ENCODE measurements around the gene TRPM2. TPM values are rescaled to one million over a fixed set of nuclear protein-coding genes. Genes with fewer than 3 reads are reported as not detected.

The TRPM2 gene
- total and polyA plus RNA-seq, 2 of the 13 experiments (the other 11 are each of a cell fraction or from before 2014, with no cell fraction given): 0.07 to 0.20 TPM

GRCh38 chr21:44487831-44488230 is 134.4 kb downstream of the TRPM2 start:
- ChIA-PET CTCF (ENCODE audit: low intra/inter-chr PET ratio, low total read pairs) (no interaction called here), POLR2A (interaction anchor here (1.1 kb wide), 1 partner anchor 18 kb away, joined by 3 read pairs; no protein-coding TSS in a partner anchor)
- intact Hi-C loops (cut with micrococcal nuclease; ENCODE audit: unreplicated experiment) (loop anchor here (10.0 kb wide), 1 partner anchor 183 kb away; the partner anchor contains the start of gene PFKL), in situ Hi-C loops (cut with HindIII; ENCODE audit: extremely low pct_ligation_motif_present, low pct_unique_long_range_greater_than_20kb) (no loop called here)
- BruUV-seq (replicated peaks): no TSS peak
- no peak overlapping the region for H2AFZ ChIP-seq (ENCODE audit: low read length)
- H3K79me2 ChIP-seq (ENCODE audit: insufficient read depth, low read length): peaks cover 49% of the 10 kb centered on the region
- WGBS (ENCODE audit: low lambda C conversion rate): 21% methylated on average over 4 of the region's 4 CpGs
- peak; percentile 30 for DNase-seq (ENCODE audit: low spot score)
- H4K20me1 ChIP-seq (ENCODE audit: insufficient read depth, low read length): no peaks in the 10 kb centered on the region
- ATAC-seq: no peak
- peaks cover 7 to 22% of the 10 kb centered on the region in 2 experiments; a peak in 3 of 5 replicates for H3K36me3 ChIP-seq (replicated peaks in 1 of 2; ENCODE audit: control insufficient read depth in 1 of 2, insufficient read depth in 2 of 2, low read length in 2 of 2)
- no peak overlapping the region for H3K27ac ChIP-seq (ENCODE audit: extremely low read length, insufficient read depth, low read length)
- FAIRE-seq: peak; percentile 30
- H3K27me3 ChIP-seq (ENCODE audit: control insufficient read depth in 1 of 2, insufficient read depth in 2 of 2, low read length in 2 of 2): no peaks in the 10 kb centered on the region; a peak in 1 of 5 replicates
- peak overlapping the region; percentile 55 for H3K4me2 ChIP-seq (ENCODE audit: low read depth, low read length)
- H3K9ac ChIP-seq (ENCODE audit: insufficient read depth, low read depth, low read length): no peak overlapping the region
- no peak overlapping the region for H3K4me3 ChIP-seq (replicated peaks in 1 of 3; ENCODE audit: insufficient read depth in 1 of 3, low read depth in 2 of 3, low read length in 3 of 3)
- H3K4me1 ChIP-seq (ENCODE audit: insufficient read depth, low read length): peaks cover 63% of the 10 kb centered on the region
- H3K9me3 ChIP-seq (ENCODE audit: low read length): peaks cover 14% of the 10 kb centered on the region
- TF ChIP-seq LRRFIP1 (CRISPR knock-in tag; conservative IDR thresholded peaks at IDR 0.05): no peak
- TF ChIP-seq CREM (IDR thresholded peaks at IDR 0.05): no peak
- no peak for TF ChIP-seq CREM (CRISPR knock-in tag; IDR thresholded peaks at IDR 0.05)
- TF ChIP-seq, protein P1, sequence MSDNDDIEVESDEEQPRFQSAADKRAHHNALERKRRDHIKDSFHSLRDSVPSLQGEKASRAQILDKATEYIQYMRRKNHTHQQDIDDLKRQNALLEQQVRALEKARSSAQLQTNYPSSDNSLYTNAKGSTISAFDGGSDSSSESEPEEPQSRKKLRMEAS (IDR thresholded peaks at IDR 0.05): no peak
- no peak for TF ChIP-seq HINFP (CRISPR knock-in tag; IDR thresholded peaks at IDR 0.05; ENCODE audit: low read depth)
- TF ChIP-seq ZNF510 (CRISPR knock-in tag; IDR thresholded peaks at IDR 0.05; ENCODE audit: low read depth): no peak
- TF ChIP-seq BRF2 (CRISPR knock-in tag; IDR thresholded peaks at IDR 0.05): no peak
- 0 out of 2 replicates have a peak, but pooled peaks have one; percentile 22 for TF ChIP-seq ZNF614 (CRISPR knock-in tag; IDR thresholded peaks at IDR 0.05; ENCODE audit: borderline replicate concordance)
- TF ChIP-seq SMC3 (IDR thresholded peaks at IDR 0.05; ENCODE audit: low read length): peak; percentile 43; the same call in 1 of the 2 replicates
- TF ChIP-seq ISL2 (CRISPR knock-in tag; IDR thresholded peaks at IDR 0.05): no peak
- TF ChIP-seq ZNF496 (CRISPR knock-in tag; IDR thresholded peaks at IDR 0.05; ENCODE audit: insufficient replicate concordance): no peak
- peak; percentile 64 for TF ChIP-seq STAG1 (CRISPR knock-in tag; IDR thresholded peaks at IDR 0.05)
- TF ChIP-seq ZNF33A (CRISPR knock-in tag; IDR thresholded peaks at IDR 0.05; ENCODE audit: borderline replicate concordance): no peak
- TF ChIP-seq FOXP1 (IDR thresholded peaks at IDR 0.05): no peak
- TF ChIP-seq FOXP1 (CRISPR knock-in tag; IDR thresholded peaks at IDR 0.05): no peak
- no peak for TF ChIP-seq ZSCAN22 (CRISPR knock-in tag; IDR thresholded peaks at IDR 0.05)
- no peak for TF ChIP-seq DR1 (CRISPR knock-in tag; IDR thresholded peaks at IDR 0.05)
- no peak for TF ChIP-seq ZBTB38 (CRISPR knock-in tag; IDR thresholded peaks at IDR 0.05)
- TF ChIP-seq, protein P2, sequence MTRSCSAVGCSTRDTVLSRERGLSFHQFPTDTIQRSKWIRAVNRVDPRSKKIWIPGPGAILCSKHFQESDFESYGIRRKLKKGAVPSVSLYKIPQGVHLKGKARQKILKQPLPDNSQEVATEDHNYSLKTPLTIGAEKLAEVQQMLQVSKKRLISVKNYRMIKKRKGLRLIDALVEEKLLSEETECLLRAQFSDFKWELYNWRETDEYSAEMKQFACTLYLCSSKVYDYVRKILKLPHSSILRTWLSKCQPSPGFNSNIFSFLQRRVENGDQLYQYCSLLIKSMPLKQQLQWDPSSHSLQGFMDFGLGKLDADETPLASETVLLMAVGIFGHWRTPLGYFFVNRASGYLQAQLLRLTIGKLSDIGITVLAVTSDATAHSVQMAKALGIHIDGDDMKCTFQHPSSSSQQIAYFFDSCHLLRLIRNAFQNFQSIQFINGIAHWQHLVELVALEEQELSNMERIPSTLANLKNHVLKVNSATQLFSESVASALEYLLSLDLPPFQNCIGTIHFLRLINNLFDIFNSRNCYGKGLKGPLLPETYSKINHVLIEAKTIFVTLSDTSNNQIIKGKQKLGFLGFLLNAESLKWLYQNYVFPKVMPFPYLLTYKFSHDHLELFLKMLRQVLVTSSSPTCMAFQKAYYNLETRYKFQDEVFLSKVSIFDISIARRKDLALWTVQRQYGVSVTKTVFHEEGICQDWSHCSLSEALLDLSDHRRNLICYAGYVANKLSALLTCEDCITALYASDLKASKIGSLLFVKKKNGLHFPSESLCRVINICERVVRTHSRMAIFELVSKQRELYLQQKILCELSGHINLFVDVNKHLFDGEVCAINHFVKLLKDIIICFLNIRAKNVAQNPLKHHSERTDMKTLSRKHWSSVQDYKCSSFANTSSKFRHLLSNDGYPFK (CRISPR knock-in tag; IDR thresholded peaks at IDR 0.05; ENCODE audit: borderline replicate concordance): no peak

Data from HepG2 (cell line).